Adrenal gland (tissue), 5 donors: ENCODE results near the gene HACE1.

Experiments
- POLR2A ChIP-seq, 2 donors: fragments of 450-650 bp; IDR thresholded peaks; one replicate each; pipeline ENCODE4 v1.6.1; 2017; ENCODE audit warnings: antibody characterized with exemption in 2 of 2, mild to moderate bottlenecking in 2 of 2, moderate library complexity in 1 of 2
- TF ChIP-seq, protein P1 (sequence below), 6 experiments: fragments of 450-650 bp in 4 of 6; fragments of 200-600 bp in 2 of 6; sonication (generic) in 1 of 6; IDR thresholded peaks; 1 replicate in 5 of 6; 2 replicates in 1 of 6; pipeline versions ENCODE4 v1.5.1 to v1.8.0; 2016 to 2021; ENCODE audit warnings: antibody characterized with exemption in 6 of 6, mild to moderate bottlenecking in 2 of 6, moderate library complexity in 1 of 6
- donor health status: DM: no; HTN: no; CAD: no.

GRCh38 chr6:104689551-104690205 is 170.0 kb downstream of the HACE1 start:
- TF ChIP-seq, protein P1, sequence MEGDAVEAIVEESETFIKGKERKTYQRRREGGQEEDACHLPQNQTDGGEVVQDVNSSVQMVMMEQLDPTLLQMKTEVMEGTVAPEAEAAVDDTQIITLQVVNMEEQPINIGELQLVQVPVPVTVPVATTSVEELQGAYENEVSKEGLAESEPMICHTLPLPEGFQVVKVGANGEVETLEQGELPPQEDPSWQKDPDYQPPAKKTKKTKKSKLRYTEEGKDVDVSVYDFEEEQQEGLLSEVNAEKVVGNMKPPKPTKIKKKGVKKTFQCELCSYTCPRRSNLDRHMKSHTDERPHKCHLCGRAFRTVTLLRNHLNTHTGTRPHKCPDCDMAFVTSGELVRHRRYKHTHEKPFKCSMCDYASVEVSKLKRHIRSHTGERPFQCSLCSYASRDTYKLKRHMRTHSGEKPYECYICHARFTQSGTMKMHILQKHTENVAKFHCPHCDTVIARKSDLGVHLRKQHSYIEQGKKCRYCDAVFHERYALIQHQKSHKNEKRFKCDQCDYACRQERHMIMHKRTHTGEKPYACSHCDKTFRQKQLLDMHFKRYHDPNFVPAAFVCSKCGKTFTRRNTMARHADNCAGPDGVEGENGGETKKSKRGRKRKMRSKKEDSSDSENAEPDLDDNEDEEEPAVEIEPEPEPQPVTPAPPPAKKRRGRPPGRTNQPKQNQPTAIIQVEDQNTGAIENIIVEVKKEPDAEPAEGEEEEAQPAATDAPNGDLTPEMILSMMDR (IDR thresholded peaks at IDR 0.05) = no peak
- TF ChIP-seq POLR2A (IDR thresholded peaks at IDR 0.05) = no peak
